Inferior parietal cortex (tissue), 1 donor: ENCODE measurements around the gene TAMALIN.

Experiments
- DNase-seq: peaks from one replicate; pipeline ENCODE4 v3.0.0-alpha.2; 2016; ENCODE audit errors: extremely low spot score

The TAMALIN gene

DNA sequence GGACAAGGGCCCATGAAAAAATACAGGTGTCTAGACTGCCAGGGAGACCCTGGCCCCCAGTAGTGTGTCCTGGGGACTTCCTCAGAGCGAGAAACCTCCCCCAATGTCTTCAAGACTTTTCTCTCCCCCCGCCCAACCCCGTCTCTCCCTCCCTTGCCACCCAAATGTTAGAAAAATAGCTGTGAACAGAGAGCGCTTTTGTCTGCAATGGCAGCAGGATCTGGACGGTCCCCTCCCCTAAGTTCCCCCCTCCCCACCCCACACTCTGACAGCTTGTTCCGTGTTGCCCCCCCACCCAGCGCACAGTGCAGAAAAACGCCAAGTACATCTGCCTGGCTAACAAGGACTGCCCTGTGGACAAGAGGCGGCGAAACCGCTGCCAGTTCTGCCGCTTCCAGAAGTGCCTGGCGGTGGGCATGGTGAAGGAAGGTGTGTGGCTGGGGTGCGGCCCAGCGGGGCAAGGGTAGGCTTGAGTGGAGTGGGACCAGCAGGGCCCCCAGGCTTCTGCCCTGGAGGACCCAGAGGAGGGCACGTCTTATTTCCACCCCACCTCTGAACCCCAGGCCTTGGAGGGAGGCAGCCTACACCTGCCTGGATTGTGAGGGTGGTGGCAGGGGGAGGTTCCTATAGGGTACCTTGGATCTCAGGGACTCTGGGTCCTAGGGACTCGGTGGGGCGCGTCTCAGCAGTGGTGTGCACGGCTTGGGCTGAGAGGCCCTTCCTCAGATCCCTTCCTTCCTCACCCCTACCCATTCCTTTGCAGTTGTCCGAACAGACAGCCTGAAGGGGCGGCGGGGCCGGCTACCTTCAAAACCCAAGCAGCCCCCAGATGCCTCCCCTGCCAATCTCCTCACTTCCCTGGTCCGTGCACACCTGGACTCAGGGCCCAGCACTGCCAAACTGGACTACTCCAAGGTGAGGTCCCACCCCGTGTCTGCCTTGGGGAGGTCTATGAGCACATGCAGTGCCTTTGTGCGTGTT is 49.3 kb downstream of the TAMALIN start:
- no peak for DNase-seq

DNA sequence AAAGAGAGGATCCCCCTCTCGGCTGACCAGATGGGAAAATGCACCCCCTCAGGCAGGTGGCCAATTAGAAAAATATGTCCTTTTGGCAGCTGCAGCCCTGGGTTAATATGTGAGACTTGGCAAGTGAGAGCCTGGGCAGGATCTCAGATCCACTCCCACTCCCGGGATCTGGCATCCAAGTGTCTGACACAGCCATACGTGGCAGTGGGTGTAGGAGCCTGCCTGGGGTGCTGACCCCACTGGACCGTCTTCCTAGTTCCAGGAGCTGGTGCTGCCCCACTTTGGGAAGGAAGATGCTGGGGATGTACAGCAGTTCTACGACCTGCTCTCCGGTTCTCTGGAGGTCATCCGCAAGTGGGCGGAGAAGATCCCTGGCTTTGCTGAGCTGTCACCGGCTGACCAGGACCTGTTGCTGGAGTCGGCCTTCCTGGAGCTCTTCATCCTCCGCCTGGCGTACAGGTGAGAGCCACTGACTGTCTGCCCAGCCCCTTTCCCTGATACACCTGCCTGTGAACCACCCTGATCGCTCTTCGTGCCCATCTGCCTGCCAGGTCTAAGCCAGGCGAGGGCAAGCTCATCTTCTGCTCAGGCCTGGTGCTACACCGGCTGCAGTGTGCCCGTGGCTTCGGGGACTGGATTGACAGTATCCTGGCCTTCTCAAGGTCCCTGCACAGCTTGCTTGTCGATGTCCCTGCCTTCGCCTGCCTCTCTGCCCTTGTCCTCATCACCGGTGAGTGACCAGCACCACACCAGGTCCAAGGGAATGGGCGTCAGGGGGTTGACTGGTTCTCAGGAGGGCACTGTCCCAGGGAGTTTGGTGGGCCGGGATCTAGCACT is 50.3 kb downstream of the TAMALIN start:
- DNase-seq, result no peak

DNA sequence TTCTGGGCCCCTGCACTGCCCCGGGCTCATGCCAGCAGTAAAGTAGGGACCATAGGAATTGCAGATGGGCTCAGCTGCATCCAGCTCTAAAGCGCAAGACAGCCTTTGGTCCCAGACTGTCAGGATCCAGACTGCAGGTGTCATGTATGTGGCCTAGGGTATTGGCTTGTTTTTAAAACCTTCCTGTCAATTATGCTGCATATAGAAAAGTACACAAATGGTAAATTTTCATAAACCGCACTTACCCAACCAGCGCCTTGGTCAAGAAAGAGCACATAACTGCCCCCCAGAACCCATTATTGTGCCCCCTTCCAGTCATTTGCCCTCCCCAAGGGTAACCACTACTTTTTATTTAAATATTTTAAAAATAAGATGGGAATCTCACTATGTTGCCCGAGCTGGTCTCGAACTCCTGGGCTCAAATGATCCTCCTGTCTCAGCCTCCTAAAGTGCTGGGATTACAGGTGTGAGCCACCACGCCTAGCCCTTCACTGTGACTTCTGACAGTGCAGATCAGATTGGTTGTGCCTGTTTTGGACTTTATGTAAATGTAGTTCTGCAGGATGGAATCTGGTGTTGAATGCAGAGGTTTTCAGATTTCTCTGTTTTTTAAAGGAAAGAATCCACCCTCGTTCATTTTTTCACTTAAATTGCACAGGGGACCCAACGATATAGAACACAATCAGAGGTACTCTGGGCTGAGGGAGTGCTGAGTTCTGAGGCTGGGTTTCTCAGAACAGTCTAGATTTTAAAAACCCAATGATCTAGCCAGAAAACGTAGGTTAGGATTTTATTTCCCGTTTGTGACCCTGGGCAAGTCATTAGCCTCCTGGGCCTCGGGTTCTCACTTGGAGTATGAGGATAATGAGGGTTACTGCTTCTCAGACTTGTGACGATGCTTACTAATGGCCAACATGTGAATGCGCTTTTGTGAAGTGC is 51.2 kb downstream of the TAMALIN start:
- no peak for DNase-seq

DNA sequence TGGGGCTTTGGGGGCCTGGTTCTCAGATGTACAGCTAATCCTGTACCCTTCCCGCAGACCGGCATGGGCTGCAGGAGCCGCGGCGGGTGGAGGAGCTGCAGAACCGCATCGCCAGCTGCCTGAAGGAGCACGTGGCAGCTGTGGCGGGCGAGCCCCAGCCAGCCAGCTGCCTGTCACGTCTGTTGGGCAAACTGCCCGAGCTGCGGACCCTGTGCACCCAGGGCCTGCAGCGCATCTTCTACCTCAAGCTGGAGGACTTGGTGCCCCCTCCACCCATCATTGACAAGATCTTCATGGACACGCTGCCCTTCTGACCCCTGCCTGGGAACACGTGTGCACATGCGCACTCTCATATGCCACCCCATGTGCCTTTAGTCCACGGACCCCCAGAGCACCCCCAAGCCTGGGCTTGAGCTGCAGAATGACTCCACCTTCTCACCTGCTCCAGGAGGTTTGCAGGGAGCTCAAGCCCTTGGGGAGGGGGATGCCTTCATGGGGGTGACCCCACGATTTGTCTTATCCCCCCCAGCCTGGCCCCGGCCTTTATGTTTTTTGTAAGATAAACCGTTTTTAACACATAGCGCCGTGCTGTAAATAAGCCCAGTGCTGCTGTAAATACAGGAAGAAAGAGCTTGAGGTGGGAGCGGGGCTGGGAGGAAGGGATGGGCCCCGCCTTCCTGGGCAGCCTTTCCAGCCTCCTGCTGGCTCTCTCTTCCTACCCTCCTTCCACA is 52.0 kb downstream of the TAMALIN start:
- DNase-seq, result no peak

DNA sequence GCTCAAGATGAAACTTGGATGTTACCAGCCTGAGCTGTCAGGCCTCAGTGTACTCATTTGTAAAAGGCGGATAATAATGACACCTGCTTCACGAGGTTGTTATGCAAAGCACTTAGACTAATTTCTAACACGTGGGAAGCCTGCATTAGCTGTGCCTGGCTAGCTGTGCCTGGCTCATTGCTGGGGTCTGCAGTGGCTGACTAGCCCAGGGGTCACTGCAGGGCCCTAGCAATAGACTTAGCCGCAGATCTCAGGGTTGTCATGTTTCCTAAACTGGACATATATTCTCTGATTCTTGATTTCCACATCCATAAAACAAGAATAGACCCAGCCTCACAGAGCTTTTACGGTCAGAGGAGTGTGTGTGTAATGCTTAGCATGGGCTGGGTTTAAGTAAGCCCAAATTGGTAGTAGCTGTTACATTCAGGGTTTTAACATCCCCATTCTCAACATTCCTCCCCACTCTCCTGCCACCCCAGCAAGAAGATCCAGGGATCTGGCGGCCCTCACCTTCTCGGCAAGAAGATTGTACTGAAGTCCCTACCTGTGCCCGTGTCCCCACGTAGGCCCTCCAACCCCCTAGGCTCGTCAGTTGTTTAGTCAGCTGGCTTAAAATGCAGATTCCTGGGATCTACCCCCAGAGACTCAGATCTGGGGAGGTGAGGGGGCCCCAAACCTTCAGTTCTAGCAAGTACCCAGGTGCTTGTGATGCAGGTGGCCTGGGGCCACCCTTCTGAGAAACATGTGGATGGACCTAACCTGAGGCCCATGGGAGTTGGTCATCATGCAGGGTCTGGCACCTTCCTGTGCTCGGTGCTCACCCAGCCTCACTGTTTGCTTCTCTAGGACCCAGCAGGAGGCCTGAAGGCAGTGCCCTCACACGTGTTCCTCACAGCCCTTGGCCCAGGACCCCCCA is 53.1 kb downstream of the TAMALIN start:
- no peak for DNase-seq

DNA sequence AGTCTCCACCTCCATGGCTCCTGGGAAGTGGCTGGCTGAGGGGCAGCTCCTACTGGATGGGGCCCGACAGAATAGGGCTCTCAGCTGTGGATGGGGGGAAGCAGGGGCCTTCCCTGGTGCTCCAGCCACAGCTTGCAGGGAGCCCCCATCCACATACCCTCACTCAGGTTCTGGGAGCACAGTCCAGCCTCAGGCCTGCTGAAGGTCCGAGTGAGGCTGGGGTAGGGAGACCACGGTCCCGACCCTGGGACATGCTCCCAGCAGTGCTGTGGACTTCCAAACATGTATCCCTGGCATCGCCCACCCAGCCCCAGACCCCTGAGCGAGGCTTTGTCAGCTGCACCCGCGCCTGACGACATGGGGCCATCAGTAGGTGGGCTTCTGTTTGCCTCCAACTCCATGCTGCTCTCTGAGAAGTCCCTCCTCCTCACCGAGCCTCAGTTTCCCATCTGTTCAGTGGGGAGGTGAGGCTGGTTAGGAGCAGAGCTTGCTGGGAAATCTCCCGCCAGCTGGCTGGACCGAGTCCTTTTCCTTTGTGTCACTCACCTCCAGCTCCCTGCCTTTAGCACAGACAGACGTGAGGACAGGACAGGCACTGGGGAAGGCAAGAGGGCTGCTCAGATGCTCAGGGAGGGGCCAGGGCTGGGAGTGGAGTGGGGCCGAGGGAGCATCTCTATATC is 53.9 kb downstream of the TAMALIN start:
- no peak for DNase-seq

DNA sequence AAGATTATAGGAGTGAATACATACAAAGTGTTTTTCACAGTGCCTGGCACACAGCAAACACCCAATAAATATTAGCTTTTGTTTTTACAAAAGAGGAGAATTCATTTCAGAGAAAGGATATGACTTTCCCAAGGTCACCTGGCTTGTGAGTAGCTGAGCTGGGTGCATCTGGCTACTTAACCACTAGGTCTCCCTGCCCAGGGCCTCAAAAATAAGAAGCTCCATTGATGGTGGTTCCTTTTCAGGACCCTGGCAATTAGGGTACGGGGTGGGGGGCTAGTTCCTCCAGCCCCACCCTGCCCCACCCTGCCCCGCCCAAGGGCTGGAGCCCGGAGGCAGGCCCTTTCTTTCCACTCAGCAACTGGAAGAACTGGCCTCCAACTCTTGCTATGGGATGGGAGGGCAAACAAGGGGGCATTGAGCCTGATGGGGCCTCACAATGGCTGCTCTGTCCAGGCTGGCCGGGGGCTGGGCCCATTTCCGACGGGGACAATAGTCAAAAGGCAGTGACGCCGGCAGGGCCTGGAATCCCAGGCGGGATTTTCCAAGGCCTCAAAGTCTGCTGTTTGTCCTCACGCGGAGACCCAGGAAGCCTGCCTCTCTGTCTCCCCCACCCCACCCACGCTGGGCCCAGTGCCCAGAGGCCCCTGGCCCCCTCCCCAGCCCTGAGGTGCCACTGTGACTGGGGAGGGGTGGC is 54.9 kb downstream of the TAMALIN start:
- peak; percentile 81 for DNase-seq

DNA sequence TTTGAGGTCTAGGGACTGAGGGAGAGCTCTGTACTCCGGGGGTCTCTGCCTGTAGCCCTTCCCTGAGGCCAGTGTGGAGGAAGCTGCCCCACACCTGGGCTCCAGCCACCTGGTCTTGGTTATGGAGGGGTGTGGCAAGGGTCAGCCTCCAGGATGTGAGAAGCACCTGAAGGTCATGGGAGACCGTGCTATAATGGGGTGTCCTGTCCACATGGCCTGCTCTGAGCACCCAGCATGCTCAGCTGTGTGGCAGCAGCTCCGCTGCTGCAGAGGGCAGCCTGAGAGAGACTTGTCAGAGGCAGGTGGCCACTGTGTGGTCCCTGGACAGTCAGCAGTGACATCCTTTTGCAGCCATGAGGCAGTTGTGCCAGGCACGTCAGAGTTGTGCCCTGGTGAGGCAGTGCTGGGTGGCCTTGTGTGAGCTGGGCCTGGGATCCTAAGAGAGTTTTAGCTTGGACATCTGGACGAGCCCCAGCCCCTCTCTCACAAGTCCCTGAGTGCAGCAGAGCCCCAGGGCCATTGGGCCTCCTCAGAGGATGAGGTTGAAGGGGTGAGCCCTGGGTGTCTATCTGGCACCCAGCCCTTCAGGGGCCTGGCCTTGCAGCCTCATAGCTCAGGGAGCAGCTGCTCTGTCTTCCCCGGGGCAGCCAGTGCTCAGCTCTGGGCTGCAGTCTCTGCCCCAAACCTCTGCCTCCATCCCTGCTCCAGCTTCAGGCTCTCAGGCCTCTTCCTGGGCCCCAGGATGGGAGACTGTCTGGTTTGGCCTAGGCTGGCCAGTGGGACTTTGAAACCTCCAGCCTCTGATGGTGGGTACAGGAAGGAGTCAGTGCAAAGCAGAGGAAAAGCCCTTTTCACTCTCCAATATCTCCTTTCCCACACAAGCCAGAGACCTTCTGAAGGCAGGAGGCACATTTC is 55.7 kb downstream of the TAMALIN start:
- DNase-seq, result no peak

DNA sequence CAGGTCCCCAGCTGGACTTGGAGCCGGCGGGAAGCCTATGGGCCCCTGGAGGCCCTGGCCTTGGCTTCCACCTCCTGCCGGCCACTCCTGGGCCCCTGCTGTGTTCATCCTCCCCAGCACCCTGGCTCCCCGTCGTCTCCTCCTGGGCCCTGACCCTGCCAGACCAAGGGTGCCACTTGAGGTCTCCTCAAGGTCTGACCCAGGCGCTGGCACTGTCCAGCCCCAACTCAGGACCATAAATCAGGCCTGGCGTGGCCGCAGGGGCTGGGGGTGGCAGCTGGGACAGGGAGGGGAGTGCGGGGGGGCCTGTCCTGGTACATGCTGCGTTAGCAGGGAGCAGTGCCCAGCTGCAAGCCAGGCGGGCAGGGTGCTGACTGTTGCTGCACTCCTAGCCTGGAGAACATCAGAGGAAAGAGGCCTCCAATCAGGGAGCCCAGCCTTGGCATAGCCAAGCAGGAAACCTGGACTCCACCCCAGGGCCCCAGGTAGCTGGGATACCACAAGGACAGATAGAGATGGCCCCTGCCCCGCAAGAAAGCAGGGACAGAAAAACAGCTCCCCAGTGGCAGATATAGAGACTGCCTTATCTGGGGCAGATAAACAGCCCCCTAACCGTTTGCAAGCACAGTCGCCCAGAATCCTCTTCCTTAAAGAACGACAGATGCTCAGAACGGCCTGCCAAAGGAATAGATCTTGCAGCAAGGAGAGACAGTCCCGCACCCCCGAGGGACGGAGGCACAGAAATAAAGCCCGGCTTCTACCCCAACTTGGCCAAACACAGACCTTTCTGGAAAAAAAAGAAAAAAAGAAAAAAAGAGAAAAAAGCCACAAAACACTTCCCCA is 56.6 kb downstream of the TAMALIN start:
- no peak for DNase-seq

DNA sequence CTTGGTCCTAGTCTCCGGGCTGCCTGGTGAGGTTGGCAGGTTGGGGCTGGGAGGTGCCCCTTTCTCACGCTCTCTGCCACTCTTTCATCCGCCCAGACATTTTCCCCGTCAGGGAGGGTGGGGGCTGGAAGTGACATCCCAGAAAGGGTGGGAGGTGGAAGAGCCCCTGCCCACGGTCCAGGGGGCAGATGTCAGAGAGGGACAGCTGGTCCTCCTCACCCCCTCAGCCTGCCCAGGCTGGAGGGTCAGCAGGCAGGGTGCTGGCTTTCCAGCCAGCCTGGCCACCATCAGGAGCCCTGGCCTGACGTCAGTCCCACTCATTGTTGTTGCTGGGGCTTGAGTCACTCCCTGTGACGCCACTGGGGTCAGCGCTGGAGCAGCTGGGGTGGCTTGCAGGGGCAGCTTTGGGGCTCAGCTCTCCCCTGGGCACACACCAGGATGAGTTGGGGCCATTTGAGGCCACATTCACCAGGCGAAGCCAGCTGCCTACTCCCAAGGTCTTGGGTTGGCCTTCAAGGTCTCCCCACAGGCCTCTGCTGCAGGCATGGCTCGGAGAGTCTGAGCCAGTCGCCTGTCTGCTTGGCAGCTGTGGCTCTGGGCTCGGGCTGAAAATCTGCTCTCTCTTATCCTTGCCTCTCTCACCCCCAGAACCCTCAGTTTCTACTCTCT is 57.4 kb downstream of the TAMALIN start:
- DNase-seq, result no peak
